Measurements from ENCODE around the gene SPATS2L. TPM values are rescaled to one million over a fixed set of nuclear protein-coding genes. Genes with fewer than 3 reads are reported as not detected.

The SPATS2L gene
- total RNA-seq, 4 donors from 2014 or later: 68.1 to 115 (median 94.9) TPM

DNA sequence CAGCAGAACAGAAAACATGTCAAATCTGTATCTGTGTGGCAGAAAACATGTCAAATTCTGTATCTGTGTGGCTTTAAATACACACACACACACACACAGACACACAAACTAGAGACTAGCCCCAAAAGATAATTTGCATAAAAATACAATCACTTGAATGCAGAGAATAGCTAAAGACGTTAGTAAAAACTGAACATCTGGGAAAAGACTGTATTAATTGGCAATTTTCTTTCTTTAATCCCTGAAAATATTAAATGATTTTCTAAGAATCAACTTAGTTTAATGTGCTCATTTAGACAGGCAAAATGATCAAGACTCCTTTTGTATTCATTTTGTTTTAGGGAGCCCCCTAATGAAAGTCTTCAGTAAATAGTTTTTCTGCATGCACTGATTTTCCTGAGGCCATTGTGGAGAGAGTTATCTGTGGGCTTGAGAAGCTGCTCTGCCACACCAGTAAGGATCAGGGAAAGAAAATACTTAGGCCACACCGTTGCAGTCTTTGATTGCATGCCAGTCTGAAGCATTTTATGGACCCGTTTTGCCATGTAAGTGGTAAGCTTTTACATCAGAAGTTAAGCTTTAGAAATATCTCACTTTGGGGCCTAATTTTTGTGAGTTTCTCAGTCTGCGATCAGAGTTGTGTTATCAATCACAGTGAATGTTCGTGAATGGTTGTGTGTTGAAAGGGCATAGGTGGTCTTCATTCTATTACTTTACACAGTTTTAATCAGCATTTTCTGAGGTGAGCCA lies 2.2 kb downstream of the SPATS2L start:
- TF ChIP-seq, protein P1, sequence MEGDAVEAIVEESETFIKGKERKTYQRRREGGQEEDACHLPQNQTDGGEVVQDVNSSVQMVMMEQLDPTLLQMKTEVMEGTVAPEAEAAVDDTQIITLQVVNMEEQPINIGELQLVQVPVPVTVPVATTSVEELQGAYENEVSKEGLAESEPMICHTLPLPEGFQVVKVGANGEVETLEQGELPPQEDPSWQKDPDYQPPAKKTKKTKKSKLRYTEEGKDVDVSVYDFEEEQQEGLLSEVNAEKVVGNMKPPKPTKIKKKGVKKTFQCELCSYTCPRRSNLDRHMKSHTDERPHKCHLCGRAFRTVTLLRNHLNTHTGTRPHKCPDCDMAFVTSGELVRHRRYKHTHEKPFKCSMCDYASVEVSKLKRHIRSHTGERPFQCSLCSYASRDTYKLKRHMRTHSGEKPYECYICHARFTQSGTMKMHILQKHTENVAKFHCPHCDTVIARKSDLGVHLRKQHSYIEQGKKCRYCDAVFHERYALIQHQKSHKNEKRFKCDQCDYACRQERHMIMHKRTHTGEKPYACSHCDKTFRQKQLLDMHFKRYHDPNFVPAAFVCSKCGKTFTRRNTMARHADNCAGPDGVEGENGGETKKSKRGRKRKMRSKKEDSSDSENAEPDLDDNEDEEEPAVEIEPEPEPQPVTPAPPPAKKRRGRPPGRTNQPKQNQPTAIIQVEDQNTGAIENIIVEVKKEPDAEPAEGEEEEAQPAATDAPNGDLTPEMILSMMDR (IDR thresholded peaks at IDR 0.05): no peak
- no peak for DNase-seq (ENCODE audit: low spot score)
- ATAC-seq (ENCODE audit: low FRiP score): no peak

GRCh38 chr2:200309296-200310049 lies 3.0 kb downstream of the SPATS2L start:
- DNase-seq (ENCODE audit: low spot score): no peak
- TF ChIP-seq, protein P1 (IDR thresholded peaks at IDR 0.05): no peak

DNA sequence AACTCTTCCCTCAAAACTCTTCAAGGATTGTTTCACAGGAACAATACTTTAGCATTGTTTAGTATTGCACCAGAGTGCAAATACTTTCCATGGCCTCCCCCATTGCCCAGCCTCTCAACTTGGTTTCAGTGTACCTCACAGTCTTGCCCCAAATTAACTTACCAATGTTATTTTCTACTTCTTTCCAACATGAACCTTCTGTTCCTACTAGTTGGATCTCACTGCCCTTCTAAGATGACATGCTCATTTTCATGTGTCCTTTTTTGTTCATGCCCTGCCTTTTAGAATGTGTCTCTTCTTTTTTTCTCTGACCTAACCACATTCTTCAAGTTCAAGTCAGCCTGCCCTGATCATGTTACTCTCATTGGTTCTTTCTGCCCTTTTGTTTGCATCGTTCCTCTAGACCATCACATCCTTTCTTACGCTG lies 4.1 kb downstream of the SPATS2L start:
- ATAC-seq (ENCODE audit: low FRiP score) (no peak), DNase-seq (ENCODE audit: low spot score) (no peak)
- TF ChIP-seq, protein P1 (IDR thresholded peaks at IDR 0.05): no peak

More at GRCh38 chr2:200309296-200310049, 3.0 kb downstream of the SPATS2L start:
- no peak for ATAC-seq (ENCODE audit: low FRiP score)

- DNase-seq (ENCODE audit: low spot score): no peak
- TF ChIP-seq, protein P1 (IDR thresholded peaks at IDR 0.05): no peak
- no peak for ATAC-seq (ENCODE audit: low FRiP score)
Measured at GRCh38 chr2:200311139-200311538, 4.6 kb downstream of the SPATS2L start.

GRCh38 chr2:200314976-200315567 lies 8.6 kb downstream of the SPATS2L start:
- TF ChIP-seq, protein P1 (IDR thresholded peaks at IDR 0.05): no peak
- ATAC-seq (ENCODE audit: low FRiP score) (no peak), DNase-seq (ENCODE audit: low spot score) (no peak)

DNA sequence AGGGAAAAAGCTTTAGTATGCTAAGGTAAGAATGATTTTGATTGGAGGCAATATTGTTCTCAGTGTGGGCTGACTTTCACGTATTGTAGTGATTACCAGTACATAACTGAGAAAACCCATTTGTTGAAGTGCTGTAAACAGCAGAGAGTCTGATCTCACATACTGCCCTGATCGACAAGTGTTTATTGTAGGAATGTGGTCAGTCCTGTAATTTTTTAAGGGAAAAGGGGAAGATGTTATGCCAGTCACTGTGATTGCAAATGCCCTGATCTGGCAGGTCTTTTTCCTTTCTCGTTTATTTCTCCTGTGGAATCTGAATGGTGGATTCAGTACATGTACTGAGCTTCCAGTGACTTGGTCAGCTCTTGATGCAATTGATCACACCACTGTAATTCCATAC lies 11.5 kb downstream of the SPATS2L start:
- DNase-seq (ENCODE audit: low spot score) (no peak), ATAC-seq (ENCODE audit: low FRiP score) (no peak)
- TF ChIP-seq, protein P1 (IDR thresholded peaks at IDR 0.05): no peak
